Measurements from ENCODE around the gene ARL13B. TPM values are rescaled to one million over a fixed set of nuclear protein-coding genes. Genes with fewer than 3 reads are reported as not detected.

Gene ARL13B
- total RNA-seq, 1 donor from 2014 or later, result 15.2 TPM

GRCh38 chr3:94093151-94093550 is 113.2 kb downstream of the ARL13B start:
- no peak for DNase-seq (ENCODE audit: low spot score, unreplicated experiment)
- no peak for TF ChIP-seq CTCF (IDR thresholded peaks at IDR 0.05; ENCODE audit: unreplicated experiment)
- Mint-ChIP-seq H3K36me3 (ENCODE audit: insufficient read depth) (peaks cover 20% of the 10 kb centered on the region), H3K4me1 (ENCODE audit: low read depth) (no peaks in the 10 kb centered on the region), H3K4me3 (ENCODE audit: low read depth) (no peak overlapping the region), H3K27ac (no peak overlapping the region), H3K9me3 (ENCODE audit: low read depth) (no peaks in the 10 kb centered on the region), H3K27me3 (no peaks in the 10 kb centered on the region)

GRCh38 chr3:94095111-94095510 is 115.2 kb downstream of the ARL13B start:
- Mint-ChIP-seq H3K36me3 (ENCODE audit: insufficient read depth) (peaks cover 15% of the 10 kb centered on the region), H3K4me3 (ENCODE audit: low read depth) (no peak overlapping the region), H3K4me1 (ENCODE audit: low read depth) (no peaks in the 10 kb centered on the region), H3K9me3 (ENCODE audit: low read depth) (no peaks in the 10 kb centered on the region), H3K27me3 (no peaks in the 10 kb centered on the region), H3K27ac (no peak overlapping the region)
- no peak for TF ChIP-seq CTCF (IDR thresholded peaks at IDR 0.05; ENCODE audit: unreplicated experiment)
- DNase-seq (ENCODE audit: low spot score, unreplicated experiment), result no peak

DNA sequence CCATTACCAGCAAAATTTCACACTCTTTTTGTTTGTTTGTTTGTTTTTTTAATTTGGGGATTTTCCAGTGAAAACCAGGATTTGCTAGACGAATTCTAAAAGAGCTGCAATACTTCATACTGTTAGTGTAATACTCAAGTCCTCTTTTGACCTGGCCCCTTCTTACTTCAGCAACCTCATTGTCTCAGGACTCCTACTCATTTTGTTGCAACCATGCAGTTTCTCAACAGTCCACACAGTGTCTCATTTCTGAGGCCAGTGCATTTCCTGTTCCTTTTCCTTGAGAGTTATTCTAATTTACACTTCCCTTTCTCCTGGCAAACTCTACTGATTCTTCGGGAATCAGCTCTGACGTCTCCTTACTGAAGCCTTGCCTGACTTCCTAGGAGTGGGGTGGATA is 118.5 kb downstream of the ARL13B start:
- Mint-ChIP-seq H3K9me3 (ENCODE audit: low read depth) (no peaks in the 10 kb centered on the region), H3K4me1 (ENCODE audit: low read depth) (no peaks in the 10 kb centered on the region), H3K4me3 (ENCODE audit: low read depth) (no peak overlapping the region), H3K36me3 (ENCODE audit: insufficient read depth) (peaks cover 11% of the 10 kb centered on the region), H3K27me3 (no peaks in the 10 kb centered on the region), H3K27ac (no peak overlapping the region)
- no peak for TF ChIP-seq CTCF (IDR thresholded peaks at IDR 0.05; ENCODE audit: unreplicated experiment)
- no peak for DNase-seq (ENCODE audit: low spot score, unreplicated experiment)

DNA sequence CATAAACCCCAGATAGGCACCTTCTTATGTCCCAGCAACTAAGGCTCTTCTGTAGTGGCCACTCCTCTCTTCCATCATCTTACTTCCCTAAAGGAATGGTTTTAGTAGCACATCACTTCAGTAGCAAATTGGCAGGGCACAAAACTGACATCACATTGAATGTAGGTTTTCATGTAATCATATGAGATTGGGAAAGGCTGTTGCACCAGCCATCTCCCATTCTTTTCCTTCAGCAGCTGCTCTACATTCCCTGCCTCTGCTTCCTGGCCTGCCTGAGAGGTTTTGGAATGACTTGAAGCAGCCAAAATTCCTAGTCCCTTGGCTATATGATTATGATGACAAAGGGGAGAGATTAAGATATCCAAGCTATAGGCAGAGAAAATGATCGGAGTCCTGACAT is 119.4 kb downstream of the ARL13B start:
- no peak overlapping the region for H3K27ac Mint-ChIP-seq
- H3K36me3 Mint-ChIP-seq (ENCODE audit: insufficient read depth), result peaks cover 9% of the 10 kb centered on the region
- H3K27me3 Mint-ChIP-seq, result no peaks in the 10 kb centered on the region
- no peak for DNase-seq (ENCODE audit: low spot score, unreplicated experiment)
- no peaks in the 10 kb centered on the region for H3K9me3 Mint-ChIP-seq (ENCODE audit: low read depth)
- H3K4me3 Mint-ChIP-seq (ENCODE audit: low read depth), result no peak overlapping the region
- no peak for TF ChIP-seq CTCF (IDR thresholded peaks at IDR 0.05; ENCODE audit: unreplicated experiment)
- no peaks in the 10 kb centered on the region for H3K4me1 Mint-ChIP-seq (ENCODE audit: low read depth)

DNA sequence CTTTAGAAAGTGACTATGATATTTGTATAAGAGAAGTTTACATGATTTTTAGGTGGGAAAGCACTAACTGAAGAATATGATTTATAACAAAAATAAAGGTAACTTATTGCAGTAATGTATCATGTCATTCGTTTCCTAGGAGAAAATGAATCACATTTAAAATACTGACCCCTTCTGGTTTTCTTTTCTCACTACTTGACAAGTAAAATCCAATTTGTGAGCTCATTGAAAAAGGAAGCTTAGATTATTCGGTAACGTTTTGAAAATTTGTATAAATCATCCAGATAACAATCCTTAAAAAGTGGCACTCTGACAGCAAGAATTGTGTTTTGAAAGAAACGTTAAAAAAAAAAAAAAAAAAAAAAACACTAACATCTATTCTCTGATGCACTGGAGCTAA is 121.9 kb downstream of the ARL13B start:
- no peak for DNase-seq (ENCODE audit: low spot score, unreplicated experiment)
- peaks cover 10% of the 10 kb centered on the region for H3K36me3 Mint-ChIP-seq (ENCODE audit: insufficient read depth)
- H3K9me3 Mint-ChIP-seq (ENCODE audit: low read depth), result no peaks in the 10 kb centered on the region
- no peak overlapping the region for H3K4me3 Mint-ChIP-seq (ENCODE audit: low read depth)
- peak; percentile 15 for TF ChIP-seq CTCF (IDR thresholded peaks at IDR 0.05; ENCODE audit: unreplicated experiment)
- no peaks in the 10 kb centered on the region for H3K27me3 Mint-ChIP-seq
- H3K27ac Mint-ChIP-seq, result no peak overlapping the region
- H3K4me1 Mint-ChIP-seq (ENCODE audit: low read depth), result peaks cover 3% of the 10 kb centered on the region

Other genes starting within 250 kb of the ARL13B start
- 9.4 and 12.4 TPM in 2 replicates for gene PROS1, start 6.3 kb upstream of the ARL13B start, total RNA-seq
- not detected in 2 replicates for gene STX19, start 48.4 kb downstream of the ARL13B start, total RNA-seq
- gene DHFR2, start 82.8 kb downstream of the ARL13B start, total RNA-seq, result 4.2 and 4.4 TPM in 2 replicates
- gene NSUN3, start 82.9 kb downstream of the ARL13B start, total RNA-seq, result 15.3 and 16.7 TPM in 2 replicates